ENCODE measurements around the gene CNTROB. TPM values are rescaled to one million over a fixed set of nuclear protein-coding genes. Genes with fewer than 3 reads are reported as not detected.
A peak's percentile ranks its signal among the peaks of the same experiment; 100 is the strongest.

CNTROB gene
- total RNA-seq, 1 experiment from 2014 or later: 62.3 TPM

DNA sequence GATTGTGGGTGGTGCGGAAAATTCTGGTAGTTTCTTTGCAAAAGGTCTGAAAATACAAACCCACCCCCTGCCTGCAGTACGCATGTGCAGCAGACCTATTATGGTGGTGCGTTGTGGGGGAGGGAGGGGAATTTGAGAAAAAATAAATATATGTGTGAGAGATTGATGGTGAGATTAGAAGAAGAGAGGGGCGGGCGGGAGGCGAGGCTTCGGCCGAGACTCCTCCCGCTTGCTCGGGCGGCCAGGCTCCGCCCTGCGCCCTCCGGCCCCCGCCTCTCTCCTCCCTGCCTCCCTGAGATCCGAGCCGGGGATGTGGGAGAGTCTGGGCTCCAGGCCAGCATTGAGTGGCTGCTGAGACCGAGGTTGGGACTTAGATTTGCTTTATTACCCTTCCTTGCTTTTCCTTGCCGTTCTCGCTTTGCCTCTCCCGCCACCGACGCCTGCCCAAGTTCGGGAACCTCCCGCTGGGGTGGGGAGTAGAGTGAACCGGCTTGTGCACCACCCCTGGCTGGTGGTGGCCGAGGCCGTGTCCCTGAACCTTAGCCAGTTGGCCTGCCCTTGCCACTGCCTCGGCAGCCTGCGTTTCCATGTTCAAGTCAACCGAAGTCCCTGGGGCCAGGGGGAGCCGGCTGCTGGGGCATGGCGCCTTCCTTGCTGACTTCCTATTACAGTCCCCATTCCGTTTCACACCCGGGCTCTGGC, 44.4 kb upstream of the CNTROB start:
- peak; percentile 88 to 94 for DNase-seq
- H3F3A ChIP-seq (ENCODE audit: insufficient read depth, low read depth): peaks cover 30% of the 10 kb centered on the region
- H3K27ac ChIP-seq: peak overlapping the region; percentile 80
- H3K9me3 ChIP-seq (ENCODE audit: insufficient read depth, low read depth): no peaks in the 10 kb centered on the region
- TF ChIP-seq, protein P1, sequence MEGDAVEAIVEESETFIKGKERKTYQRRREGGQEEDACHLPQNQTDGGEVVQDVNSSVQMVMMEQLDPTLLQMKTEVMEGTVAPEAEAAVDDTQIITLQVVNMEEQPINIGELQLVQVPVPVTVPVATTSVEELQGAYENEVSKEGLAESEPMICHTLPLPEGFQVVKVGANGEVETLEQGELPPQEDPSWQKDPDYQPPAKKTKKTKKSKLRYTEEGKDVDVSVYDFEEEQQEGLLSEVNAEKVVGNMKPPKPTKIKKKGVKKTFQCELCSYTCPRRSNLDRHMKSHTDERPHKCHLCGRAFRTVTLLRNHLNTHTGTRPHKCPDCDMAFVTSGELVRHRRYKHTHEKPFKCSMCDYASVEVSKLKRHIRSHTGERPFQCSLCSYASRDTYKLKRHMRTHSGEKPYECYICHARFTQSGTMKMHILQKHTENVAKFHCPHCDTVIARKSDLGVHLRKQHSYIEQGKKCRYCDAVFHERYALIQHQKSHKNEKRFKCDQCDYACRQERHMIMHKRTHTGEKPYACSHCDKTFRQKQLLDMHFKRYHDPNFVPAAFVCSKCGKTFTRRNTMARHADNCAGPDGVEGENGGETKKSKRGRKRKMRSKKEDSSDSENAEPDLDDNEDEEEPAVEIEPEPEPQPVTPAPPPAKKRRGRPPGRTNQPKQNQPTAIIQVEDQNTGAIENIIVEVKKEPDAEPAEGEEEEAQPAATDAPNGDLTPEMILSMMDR (conservative IDR thresholded peaks at IDR 0.05): no peak
- no peak for TF ChIP-seq EZH2 (IDR thresholded peaks at IDR 0.05; ENCODE audit: low read depth)
- H3K27me3 ChIP-seq (ENCODE audit: insufficient read depth, low read depth): no peaks in the 10 kb centered on the region
- H2AFZ ChIP-seq: peak overlapping the region; percentile 73
- H3K4me2 ChIP-seq: peak overlapping the region; percentile 99
- peaks cover 4% of the 10 kb centered on the region; the same call in 1 of the 2 replicates for H4K20me1 ChIP-seq (ENCODE audit: insufficient read depth)
- peak overlapping the region; percentile 84 for H3K4me3 ChIP-seq
- BruUV-seq (replicated peaks): TSS peak; percentile 41
- no peaks in the 10 kb centered on the region for H3K9me2 ChIP-seq (ENCODE audit: insufficient read depth)
- ChIA-PET CTCF (no interaction called here), POLR2A (ENCODE audit: unreplicated experiment) (no interaction called here)
- H3K79me2 ChIP-seq (ENCODE audit: low read depth): peaks cover 38% of the 10 kb centered on the region
- intact Hi-C loops (cut with micrococcal nuclease; ENCODE audit: unreplicated experiment): loop anchor here (1.0 to 10.0 kb wide), 6 partner anchors 26 to 303 kb away; partner anchors contain the start of genes CNTROB, MPDU1, NAA38 and TRAPPC1
- peaks cover 27% of the 10 kb centered on the region for H3K4me1 ChIP-seq (replicated peaks; ENCODE audit: insufficient read depth)
- no peaks in the 10 kb centered on the region; the same call in 1 of the 2 replicates for H3K36me3 ChIP-seq (ENCODE audit: low read depth)

- peaks cover 23% of the 10 kb centered on the region for H3K4me1 ChIP-seq (replicated peaks; ENCODE audit: insufficient read depth)
- H3F3A ChIP-seq (ENCODE audit: insufficient read depth, low read depth): peaks cover 30% of the 10 kb centered on the region
- no peaks in the 10 kb centered on the region; the same call in 1 of the 2 replicates for H3K36me3 ChIP-seq (ENCODE audit: low read depth)
- ChIA-PET POLR2A (ENCODE audit: unreplicated experiment) (interaction anchor here (0.6 kb wide), 2 partner anchors 44 to 113 kb away, joined by 4 read pairs; no protein-coding TSS in a partner anchor), CTCF (interaction anchor here (0.9 kb wide), 1 partner anchor 25 kb away, joined by 4 read pairs; no protein-coding TSS in a partner anchor)
- peak within 1 kb of the TSS; percentile 84 for H3K4me3 ChIP-seq
- H4K20me1 ChIP-seq (ENCODE audit: insufficient read depth): peaks cover 4% of the 10 kb centered on the region; the same call in 1 of the 2 replicates
- intact Hi-C loops (cut with micrococcal nuclease; ENCODE audit: unreplicated experiment): loop anchor here (1.0 to 10.0 kb wide), 4 partner anchors 44 to 304 kb away; partner anchors contain the start of genes CNTROB, MPDU1 and TRAPPC1
- BruUV-seq (replicated peaks): no TSS peak
- H3K4me2 ChIP-seq: peak within 1 kb of the TSS; percentile 99
- H3K79me2 ChIP-seq (ENCODE audit: low read depth): peaks cover 38% of the 10 kb centered on the region
- H3K27ac ChIP-seq: peak within 1 kb of the TSS; percentile 80
- TF ChIP-seq, protein P1 (conservative IDR thresholded peaks at IDR 0.05): no peak
- no peak for TF ChIP-seq EZH2 (IDR thresholded peaks at IDR 0.05; ENCODE audit: low read depth)
- peak; percentile 82 to 84 for DNase-seq
- H3K9me3 ChIP-seq (ENCODE audit: insufficient read depth, low read depth): no peaks in the 10 kb centered on the region
- H2AFZ ChIP-seq: peak within 1 kb of the TSS; percentile 73
- no peaks in the 10 kb centered on the region for H3K9me2 ChIP-seq (ENCODE audit: insufficient read depth)
- no peaks in the 10 kb centered on the region for H3K27me3 ChIP-seq (ENCODE audit: insufficient read depth, low read depth)
Observed at GRCh38 chr17:7888184-7888920, 43.7 kb upstream of the CNTROB start, which contains the start of gene CHD3. Gene CHD3, plus strand, starts transcription at chr17:7888789. Its CDS starts 212 bp downstream, at chr17:7889001.
